GM21515 (cell line): ENCODE measurements around the gene S100A3.
"Not testable (repeated sequence)": the region's sequence is repeated elsewhere in the genome, so short reads cannot be mapped to it uniquely, and the experiment has no call there.

Source experiments
- ATAC-seq: cut with Tn5 transposase; IDR thresholded peaks from one replicate; pipeline ENCODE4 v1.9.1; 2021; ENCODE audit not compliant: unreplicated experiment

The S100A3 gene, protein sequence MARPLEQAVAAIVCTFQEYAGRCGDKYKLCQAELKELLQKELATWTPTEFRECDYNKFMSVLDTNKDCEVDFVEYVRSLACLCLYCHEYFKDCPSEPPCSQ

DNA sequence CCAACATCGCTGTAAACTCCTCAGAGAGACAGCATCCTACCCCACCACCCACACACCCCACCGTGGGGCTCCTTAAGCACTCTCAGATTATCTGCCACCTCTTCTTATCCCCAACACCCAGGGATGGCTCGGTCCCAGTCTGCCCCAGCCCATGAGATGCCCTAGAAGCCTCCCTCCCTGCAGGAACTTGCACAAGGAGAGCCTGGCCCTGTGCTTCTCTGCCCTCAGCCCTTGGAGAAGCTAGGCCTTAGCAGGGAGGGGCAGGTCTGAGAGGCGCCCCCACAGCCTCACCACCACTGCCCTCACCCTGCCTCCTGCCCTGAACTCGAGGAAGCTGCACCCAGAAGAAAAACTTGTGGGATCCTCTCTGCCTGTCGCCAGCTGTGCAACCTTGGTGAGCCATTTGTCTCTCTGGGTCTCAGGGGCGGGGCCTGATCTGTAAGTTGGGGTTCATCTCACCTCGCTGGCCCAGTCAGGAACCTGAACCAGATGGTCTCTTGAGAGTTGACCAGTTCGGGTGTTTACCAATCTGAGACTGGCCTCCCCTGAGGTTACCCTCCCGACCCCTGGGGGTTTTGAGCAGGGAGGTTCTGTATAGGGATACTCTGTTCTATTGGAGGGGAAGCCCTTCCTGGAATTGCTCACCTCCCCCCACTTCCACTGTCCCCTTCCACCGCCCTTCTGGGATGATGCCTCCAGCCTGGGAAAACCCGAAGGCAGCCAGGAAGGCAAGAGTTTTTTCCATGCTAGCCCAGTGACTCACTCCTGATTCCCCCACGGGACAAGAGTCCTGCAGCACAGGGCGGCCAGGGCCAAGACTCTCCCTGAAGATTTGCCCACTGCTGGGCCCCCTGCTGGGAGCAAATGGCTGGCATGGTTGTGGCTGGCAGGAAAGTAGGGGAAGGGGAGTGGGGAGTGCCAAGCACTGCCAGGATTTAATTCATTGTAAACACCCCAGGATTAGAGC, at the start of gene S100A3:
Gene S100A3 (minus strand): TSS at position 537 of the 967 bp plus-strand sequence. CDS start 773 bp downstream, outside the sequence.
- ATAC-seq = no peak

DNA sequence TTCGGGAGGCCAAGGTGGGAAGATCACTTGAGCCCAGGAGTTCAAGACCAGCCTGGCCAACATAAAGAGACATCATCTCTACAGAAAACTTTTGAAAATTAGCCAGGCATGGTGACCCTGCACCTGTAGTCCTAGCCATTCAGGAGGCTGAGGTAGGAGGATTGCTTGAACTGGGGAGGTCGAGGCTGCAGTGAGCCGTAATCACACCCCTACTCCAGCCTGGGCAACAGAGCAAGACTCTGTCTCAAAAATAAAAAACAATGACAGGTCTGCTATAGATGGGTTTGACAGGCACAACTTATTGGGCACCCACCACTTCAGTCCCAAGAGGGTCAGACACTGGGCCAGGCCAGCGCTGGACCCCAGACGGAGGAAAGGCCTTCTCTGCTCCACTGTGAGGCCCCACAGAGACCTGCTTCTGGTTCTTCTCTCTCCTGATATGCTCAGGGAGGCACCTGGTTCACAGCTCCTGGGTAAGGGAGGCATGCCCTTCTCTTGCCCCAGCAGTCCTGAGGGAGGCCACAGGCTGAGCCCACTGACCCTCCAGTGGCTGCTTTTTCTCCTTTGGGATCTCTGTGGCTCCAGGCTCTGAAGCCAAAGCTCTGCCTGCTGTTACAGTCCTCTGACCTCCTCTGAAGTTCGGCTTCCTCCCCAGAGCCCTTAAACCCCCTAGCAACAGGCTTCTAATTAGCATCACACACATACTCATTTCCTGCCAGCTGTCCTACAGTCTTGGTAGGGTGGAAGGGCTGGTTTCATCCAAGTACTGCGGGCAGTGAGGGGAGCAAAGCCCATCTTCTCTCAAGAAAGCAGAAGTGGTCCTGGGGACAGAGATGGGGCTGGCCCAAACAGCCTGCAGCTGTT, 49.5 kb upstream of the S100A3 start:
- ATAC-seq = peak; percentile 98

DNA sequence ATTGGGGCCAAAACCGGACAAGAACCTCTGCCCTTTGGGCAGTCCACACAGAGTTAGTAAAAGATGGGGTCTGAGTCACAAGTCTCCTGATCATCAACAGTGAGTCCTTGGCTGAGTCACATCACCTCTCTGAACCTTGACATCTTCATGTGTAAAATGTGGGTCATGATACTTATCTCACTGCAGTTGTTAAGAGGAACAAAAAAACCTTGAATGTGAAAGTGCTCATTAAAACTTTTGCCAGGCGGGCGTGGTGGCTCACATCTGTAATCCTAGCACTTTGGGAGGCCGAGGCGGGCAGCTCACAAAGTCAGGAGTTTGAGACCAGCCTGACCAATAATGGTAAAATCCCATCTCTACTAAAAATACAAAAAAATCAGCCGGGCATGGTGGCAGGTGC, 48.1 kb upstream of the S100A3 start:
- no peak for ATAC-seq

DNA sequence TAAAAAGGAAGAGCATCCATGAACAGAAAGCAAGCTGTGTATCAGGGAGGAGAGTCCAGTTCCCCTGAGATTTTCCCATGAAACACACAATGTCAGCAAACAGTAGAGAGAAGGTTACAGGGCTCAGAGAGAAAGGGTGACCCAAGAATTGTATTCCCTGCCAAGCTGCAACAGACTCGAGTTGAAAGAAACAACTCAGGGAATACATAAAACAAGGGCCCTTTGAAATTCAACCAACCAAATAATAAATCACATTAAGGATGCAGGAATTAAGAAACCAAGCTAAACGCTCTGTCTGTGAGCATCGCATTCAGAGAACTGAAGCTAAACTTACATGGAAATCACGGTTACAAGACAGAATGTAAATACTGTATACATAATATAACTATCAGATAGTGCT, 43.7 kb upstream of the S100A3 start:
- no peak for ATAC-seq

DNA sequence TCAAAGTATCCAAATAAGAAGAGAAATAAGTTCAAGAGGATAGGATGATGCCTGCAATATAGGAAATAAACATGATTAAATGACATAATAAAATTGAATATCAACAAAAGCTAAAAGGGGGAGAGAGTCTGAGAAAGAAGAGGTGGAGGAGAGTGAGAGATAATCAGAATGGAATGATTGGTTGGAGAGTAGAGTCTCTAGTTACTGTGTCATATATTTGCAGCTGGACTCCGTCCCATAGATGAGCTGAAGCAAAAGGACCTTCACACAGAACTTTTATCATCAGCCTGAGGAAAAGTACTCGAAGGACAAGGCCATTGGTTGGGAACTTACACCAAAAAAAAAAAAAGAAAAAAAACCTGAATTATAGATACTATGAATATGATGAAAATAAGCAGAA, 39.4 kb upstream of the S100A3 start:
- no peak for ATAC-seq

DNA sequence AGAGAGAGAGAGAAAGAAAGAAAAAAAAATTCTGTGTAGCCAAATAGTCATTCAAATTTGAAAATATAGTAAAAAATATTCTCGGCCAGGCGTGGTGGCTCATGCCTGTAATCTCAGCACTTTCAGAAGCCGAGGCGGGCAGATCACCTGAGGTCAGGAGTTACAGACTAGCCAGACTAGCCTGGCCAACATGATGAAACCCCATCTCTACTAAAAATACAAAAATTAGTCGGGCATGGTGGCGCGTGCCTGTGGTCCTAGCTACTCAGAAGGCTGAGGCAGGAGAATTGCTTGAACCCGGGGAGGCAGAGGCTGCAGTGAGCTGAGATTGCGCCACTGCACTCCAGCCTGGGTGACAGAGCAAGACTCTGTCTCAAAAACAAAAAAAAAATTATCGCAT, 39.0 kb upstream of the S100A3 start:
- ATAC-seq = not testable (repeated sequence)

DNA sequence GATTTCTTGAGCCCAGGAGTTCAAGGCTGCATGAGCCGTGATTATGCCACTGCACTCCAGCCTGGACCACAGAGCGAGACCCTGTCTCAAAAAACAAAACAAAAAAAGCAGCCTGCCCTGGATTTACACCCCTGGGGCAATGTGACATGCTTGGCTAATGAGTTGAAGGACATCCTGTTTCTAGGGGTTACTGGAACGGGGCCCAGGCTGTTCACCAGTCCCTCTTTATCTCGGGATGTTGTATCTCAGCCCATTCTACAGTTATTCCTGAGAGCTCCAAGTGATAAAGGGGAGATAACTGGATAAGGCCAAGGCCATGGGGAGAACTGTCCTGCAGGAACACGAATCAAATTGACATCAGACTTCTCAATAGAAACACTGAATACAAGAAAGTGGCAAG, 38.3 kb upstream of the S100A3 start:
- ATAC-seq = no peak

DNA sequence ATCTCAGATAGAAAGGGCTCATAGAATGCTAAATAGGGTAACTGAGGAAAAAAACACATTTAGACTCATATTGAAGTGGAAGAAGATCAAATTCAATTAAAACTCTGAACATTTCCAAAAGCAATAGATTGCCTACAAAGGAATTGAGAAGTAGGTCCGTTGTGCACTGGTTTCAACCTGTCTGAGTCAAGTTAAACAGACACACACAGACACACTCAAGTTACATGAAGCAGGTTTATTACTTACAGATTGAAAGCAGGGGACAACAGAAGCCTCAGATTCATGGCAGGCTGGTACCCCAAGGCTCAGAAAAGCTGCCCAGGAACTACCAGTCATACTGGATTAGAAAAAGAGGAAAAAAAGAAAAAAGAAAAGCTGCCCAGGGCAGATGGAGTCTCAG, 37.3 kb upstream of the S100A3 start:
- no peak for ATAC-seq

DNA sequence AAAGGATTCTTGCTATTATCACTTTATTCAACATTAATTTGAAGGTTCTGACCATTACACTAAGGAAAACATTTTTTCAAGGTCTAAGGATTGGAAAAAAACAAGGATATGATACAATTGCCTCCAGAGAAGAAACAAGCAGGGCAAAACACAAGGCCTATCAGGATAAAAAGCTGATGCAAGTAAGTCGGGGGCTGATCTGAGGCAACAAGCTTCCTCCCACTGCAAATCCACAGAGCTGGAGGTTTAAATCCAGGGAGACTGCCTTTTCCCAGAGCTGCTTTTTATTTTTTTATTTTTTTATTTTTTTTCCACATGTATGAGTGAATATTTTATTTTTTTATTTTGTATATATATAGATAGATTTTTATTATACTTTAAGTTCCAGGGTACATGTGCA, 35.9 kb upstream of the S100A3 start:
- ATAC-seq = no peak

DNA sequence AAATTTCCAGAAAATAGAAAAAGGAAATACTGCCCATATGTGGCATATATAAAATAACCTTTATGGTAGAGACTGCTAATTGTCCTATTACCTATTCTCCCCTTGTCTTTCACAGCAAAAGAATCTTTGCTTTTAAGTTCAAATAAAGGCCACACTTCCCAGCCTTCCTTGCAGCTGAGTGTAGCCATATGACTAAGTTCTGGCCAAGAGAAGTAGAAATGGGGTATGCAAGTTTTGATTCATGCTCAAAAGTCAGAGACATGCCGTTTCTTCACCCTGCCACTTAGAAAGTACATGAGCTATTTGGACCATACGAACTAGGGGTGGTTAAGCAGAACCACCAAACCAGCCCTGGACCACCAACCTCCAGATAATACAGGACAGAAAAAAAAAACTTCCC, 34.9 kb upstream of the S100A3 start:
- no peak for ATAC-seq

DNA sequence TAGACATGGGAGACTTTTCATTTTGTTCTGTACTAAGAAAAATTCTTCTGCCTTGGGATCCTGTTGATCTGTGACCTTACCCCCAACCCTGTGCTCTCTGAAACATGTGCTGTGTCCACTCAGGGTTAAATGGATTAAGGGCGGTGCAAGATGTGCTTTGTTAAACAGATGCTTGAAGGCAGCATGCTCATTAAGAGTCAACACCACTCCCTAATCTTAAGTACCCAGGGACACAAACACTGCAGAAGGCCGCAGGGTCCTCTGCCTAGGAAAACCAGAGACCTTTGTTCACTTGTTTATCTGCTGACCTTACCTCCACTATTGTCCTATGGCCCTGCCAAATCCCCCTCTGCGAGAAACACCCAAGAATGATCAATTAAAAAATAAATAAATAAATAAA, 34.5 kb upstream of the S100A3 start:
- not testable (repeated sequence) for ATAC-seq

DNA sequence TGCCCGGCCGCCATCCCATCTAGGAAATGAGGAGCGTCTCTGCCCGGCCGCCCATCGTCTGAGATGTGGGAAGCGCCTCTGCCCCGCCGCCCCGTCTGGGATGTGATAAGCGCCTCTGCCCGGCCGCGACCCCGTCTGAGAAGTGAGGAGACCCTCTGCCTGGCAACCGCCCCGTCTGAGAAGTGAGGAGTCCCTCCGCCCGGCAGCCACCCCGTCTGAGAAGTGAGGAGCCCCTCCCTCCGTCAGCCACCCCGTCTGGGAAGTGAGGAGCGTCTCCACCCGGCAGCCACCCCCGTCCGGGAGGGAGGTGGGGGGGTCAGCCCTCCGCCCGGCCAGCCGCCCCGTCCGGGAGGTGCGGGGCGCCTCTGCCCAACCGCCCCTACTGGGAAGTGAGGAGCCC, 33.8 kb upstream of the S100A3 start:
- ATAC-seq = not testable (repeated sequence)

DNA sequence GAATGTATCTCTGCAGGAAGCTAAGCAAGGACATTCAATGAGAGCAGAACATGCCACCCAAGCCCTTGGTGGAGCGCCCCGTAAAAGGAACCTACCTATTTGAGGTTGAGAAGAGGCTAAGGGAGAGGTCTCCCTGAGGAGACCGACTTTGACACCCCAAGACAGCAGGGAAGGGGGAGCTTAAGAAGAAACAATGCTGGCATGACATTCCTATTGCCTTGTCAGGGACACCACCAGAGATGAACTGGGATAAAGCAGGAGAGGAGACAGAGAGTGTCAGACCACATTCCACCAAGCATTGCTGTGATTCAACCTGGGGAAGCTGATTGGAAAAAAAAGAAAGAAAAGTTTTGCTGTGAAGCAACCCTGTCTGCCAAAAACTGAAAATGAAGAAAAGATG, 29.9 kb upstream of the S100A3 start:
- ATAC-seq = no peak

DNA sequence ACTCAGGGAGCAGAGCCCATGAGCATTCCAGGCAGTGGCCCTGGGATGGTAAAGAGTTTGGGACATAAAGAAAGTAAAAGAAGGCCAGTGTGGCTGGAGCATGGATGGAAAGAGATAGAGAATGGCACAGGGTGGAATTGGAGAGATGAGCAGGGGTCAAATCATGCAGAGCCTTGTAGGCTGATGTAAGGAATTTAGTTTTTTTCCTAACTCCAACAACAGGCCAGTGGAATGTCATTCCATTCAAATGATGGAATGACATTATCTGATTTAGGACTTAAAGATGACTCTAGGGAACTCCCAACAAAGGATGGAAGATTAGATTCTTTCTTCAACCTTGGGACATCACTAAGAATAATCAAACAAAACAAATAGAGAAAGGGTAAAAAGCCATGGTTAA, 29.4 kb upstream of the S100A3 start:
- no peak for ATAC-seq

DNA sequence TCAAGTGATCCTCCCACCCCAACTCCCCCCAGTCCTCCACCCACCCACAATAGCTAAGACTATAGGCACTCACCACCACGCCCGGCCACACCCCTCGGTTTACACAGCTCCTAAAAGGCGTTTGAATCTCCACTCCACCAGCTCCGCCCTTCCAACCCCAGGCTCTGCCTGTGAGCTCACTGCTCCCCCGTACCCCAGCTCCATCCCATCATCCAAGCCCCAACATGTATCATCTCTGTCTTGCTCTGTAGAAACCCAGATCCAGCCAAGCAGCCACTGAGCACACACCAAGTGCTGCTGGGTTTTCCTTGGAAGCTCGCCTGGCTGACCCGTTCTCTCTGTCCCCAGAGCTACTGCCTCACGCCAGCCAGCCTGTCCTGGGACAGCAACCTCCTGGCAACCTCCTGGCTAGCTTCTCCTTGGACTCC, 28.6 kb upstream of the S100A3 start:
- no peak for ATAC-seq

DNA sequence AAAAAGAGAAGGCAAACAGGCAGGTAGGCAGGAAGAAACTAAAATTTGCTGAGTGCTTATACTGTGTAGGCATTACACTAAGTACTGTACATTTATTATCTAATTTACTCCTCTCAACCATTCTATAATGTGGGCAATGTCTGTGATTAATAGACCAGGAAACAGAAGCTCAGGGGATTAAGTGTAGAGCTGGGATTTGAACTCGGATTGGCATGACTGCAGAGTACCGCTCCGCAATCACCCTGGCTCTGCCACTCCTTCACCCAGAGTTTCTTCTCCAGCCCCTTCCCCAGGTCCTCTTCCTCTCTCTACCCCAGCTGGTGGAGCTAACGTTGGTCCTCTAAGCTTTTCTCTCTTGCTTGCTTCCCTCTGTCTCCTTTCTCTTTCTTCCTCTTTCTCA, 28.1 kb upstream of the S100A3 start:
- no peak for ATAC-seq

DNA sequence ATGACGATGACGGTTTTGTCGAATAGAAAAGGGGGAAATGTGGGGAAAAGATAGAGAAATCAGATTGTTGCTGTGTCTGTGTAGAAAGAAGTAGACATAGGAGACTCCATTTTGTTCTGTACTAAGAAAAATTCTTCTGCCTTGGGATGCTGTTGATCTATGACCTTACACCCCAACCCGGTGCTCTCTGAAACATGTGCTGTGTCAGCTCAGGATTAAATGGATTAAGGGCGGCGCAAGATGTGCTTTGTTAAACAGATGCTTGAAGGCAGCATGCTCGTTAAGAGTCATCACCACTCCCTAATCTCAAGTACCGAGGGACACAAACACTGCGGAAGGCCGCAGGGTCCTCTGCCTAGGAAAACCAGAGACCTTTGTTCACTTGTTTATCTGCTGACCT, 26.4 kb upstream of the S100A3 start:
- not testable (repeated sequence) for ATAC-seq

DNA sequence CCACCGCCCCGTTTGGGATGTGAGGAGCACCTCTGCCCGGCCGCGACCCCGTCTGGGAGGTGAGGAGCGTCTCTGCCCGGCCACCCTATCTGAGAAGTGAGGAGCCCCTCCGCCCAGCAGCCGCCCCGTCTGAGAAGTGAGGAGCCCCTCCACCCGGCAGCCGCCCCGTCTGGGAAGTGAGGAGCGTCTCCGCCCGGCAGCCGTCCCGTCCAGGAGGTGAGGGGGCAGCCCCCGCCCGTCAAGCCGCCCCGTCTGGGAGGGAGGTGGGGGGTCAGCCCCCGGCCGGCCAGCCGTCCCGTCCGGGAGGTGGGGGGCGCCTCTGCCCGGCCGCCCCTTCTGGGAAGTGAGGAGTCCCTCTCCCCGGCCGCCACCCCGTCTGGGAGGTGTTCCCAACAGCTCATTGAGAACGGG, 26.0 kb upstream of the S100A3 start:
- ATAC-seq = not testable (repeated sequence)

DNA sequence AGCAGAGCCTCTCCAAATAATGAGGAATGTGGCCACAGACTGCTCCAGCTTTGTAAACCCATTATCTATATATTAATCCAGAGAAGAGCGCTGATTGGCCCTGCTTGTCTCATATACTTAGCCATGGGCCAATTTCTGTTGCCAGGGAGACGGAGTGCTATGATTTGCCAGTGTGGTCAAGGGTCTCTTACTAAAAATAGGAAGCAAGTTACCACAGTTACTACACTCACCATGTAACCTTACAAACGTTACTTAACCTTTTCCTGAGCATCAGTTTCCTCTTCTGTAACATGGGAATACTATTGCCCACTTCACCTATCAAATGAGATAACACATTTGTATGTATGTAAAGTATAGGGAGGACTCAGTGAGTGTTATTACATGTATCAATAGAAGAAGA, 24.3 kb upstream of the S100A3 start:
- no peak for ATAC-seq

DNA sequence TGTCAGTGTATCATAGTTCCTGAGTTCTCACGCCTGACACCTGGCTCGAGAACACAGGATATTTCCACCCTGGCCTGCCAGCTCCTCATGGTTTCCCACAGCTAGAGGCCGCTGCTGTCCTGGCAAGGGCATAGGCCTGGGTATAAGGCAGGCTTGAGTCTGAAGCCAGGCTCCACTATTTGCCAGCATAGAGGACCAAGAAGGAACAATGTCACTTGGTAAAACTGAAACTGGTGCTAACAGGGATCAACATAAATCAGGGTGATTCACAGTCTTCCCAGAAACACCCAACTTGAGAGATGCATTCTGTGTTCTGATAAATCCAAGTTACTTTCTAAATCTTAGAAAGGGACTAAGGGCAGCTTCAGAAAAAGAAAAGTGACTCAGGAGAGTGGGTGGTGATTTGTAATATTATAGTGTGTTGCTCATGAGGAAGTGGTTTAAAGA, 23.5 kb upstream of the S100A3 start:
- no peak for ATAC-seq

DNA sequence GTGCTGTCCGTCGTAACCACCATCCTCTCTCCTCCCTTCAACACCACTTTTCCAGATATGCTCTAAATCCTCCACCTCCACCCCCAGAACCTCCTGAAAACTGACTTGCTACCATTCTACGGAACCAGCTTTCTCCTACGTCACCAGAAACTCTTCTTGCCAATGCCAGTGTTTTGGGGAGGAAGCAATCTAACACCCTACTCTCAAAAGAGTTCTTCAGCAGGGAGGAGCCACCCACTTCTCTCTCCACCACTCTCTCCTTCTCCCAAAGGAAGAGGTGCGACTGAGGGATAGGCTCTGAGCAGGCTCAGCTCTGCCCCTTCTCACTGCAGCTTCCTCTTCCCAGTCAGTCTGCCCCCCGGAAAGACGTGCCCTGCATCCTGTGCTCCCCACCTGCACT, 22.6 kb upstream of the S100A3 start:
- ATAC-seq = no peak
